Activated T-helper 17 cell treated with anti-CD3 and anti-CD28 coated beads, Interleukin-2, amount 50 U/mL, for 72 hours (primary cell): Measurements from ENCODE around the gene CCDC187. TPM values are rescaled to one million over a fixed set of nuclear protein-coding genes. Genes with fewer than 3 reads are reported as not detected.
A peak's percentile ranks its signal among the peaks of the same experiment; 100 is the strongest.

ENCODE experiments used
- ATAC-seq: fragments of 150-1000 bp; cut with Tn5 transposase; replicated peaks from 2 replicates; pipeline ENCODE4 v1.10.0; 2021; ENCODE audit warnings: mild to moderate bottlenecking, moderate library complexity
- H3K27ac Mint-ChIP-seq: one replicate; pipeline ENCODE4 v1.8.0; 2022; ENCODE audit warnings: mixed read lengths
- H3K27me3 Mint-ChIP-seq: one replicate; pipeline ENCODE4 v1.8.0; 2022; ENCODE audit warnings: mixed read lengths
- H3K36me3 Mint-ChIP-seq: one replicate; pipeline ENCODE4 v1.8.0; 2022; ENCODE audit warnings: low read depth, mild to moderate bottlenecking, mixed read lengths
- H3K4me1 Mint-ChIP-seq: one replicate; pipeline ENCODE4 v1.8.0; 2022; ENCODE audit warnings: mixed read lengths
- H3K4me3 Mint-ChIP-seq: one replicate; pipeline ENCODE4 v1.8.0; 2022; ENCODE audit warnings: mild to moderate bottlenecking, mixed read lengths
- H3K9me3 Mint-ChIP-seq: one replicate; pipeline ENCODE4 v1.8.0; 2022; ENCODE audit warnings: mixed read lengths
- total RNA-seq, 2 donors: library from RNA; stranded (reverse); gene quantifications; one replicate each; pipeline ENCODE4 v1.2.3, GENCODE V29; 2022

CCDC187 gene
- total RNA-seq, 2 donors from 2014 or later, result 0.02 TPM; not detected in 1

- Mint-ChIP-seq H3K27me3 (peaks cover 3% of the 10 kb centered on the region), H3K9me3 (no peaks in the 10 kb centered on the region), H3K27ac (no peak overlapping the region), H3K4me3 (no peak overlapping the region), H3K4me1 (no peaks in the 10 kb centered on the region), H3K36me3 (no peaks in the 10 kb centered on the region)
- ATAC-seq, result peak; percentile 40
Observed at GRCh38 chr9:136306211-136307208, 2.6 kb upstream of the CCDC187 start.

- ATAC-seq, result peak; percentile 13
- no peaks in the 10 kb centered on the region for H3K4me1 Mint-ChIP-seq
- H3K27me3 Mint-ChIP-seq, result peaks cover 3% of the 10 kb centered on the region
- no peak overlapping the region for H3K4me3 Mint-ChIP-seq
- no peak overlapping the region for H3K27ac Mint-ChIP-seq
- no peaks in the 10 kb centered on the region for H3K9me3 Mint-ChIP-seq
- no peaks in the 10 kb centered on the region for H3K36me3 Mint-ChIP-seq
Observed at GRCh38 chr9:136305804-136306203, 1.9 kb upstream of the CCDC187 start.

GRCh38 chr9:136304981-136305380, 1.1 kb upstream of the CCDC187 start:
- Mint-ChIP-seq H3K36me3 (no peaks in the 10 kb centered on the region), H3K27me3 (peaks cover 3% of the 10 kb centered on the region), H3K27ac (no peak overlapping the region), H3K4me1 (no peaks in the 10 kb centered on the region), H3K4me3 (no peak overlapping the region), H3K9me3 (no peaks in the 10 kb centered on the region)
- ATAC-seq, result no peak

GRCh38 chr9:136304456-136304855, 562 bp upstream of the CCDC187 start:
- no peaks in the 10 kb centered on the region for H3K9me3 Mint-ChIP-seq
- H3K4me1 Mint-ChIP-seq, result no peaks in the 10 kb centered on the region
- peaks cover 3% of the 10 kb centered on the region for H3K27me3 Mint-ChIP-seq
- H3K4me3 Mint-ChIP-seq, result no peak overlapping the region
- ATAC-seq, result no peak
- no peaks in the 10 kb centered on the region for H3K36me3 Mint-ChIP-seq
- H3K27ac Mint-ChIP-seq, result no peak overlapping the region

DNA sequence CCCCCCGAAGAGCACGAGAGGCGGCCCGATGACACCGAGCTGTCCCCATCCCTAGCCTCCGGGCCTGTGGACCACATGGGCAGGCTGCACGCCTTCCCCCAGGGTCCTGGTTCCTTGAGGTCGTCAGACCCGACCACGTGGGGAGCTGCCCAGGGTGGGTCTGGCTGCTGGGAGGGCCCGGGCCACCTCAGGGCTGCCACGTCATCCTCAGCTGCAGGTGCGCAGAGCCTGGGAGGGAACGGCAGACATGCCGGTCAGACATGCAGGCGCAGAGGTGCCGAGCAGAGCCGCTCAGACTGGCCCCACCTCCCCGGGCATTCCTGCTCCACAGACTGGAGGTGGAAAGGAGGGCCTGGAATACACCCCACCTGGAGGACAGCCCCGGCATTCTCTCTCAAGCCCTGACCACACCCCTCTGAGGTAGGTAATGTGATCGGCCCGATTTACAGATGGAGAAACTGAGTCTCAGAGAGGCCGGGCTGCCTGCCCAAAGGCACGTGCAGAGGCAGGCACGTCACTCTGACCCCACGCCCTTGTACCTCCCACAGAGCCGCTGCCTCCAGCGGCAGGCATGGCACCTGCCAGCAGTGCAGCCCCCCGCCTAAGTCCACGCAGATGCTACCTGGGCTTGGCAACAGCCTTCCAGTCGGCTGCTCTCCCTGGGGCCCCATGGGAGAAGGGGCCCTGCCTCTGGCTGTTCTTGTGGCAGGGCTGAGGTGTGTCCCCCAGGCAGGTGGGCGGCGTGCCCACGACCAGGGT, 649 bp downstream of the CCDC187 start:
- Mint-ChIP-seq H3K36me3 (no peaks in the 10 kb centered on the region), H3K4me1 (no peaks in the 10 kb centered on the region), H3K4me3 (no peak overlapping the region), H3K27ac (no peak overlapping the region), H3K27me3 (peaks cover 3% of the 10 kb centered on the region), H3K9me3 (no peaks in the 10 kb centered on the region)
- no peak for ATAC-seq

DNA sequence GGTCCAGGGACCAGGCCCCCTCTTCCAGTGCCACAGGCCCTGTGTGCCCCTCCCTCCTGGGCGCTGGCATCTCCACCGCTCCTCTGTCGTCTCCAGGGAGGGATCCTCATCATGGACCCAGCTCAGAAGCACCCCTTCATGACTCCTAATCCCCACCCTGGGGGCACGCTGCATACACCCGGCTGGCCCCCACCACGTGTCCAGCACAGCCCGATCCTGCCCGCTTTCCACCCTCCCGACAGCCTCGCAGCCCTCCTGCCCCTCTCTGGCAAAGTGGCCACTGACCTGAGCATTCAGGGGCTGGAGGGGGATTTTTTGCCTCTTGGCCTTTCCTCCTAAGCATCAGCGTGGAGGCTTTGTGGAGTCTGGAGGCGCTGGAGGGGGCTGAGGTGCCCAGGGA, 1.4 kb downstream of the CCDC187 start:
- no peaks in the 10 kb centered on the region for H3K36me3 Mint-ChIP-seq
- no peak for ATAC-seq
- H3K9me3 Mint-ChIP-seq, result no peaks in the 10 kb centered on the region
- H3K27ac Mint-ChIP-seq, result no peak overlapping the region
- no peak overlapping the region for H3K4me3 Mint-ChIP-seq
- H3K4me1 Mint-ChIP-seq, result no peaks in the 10 kb centered on the region
- H3K27me3 Mint-ChIP-seq, result peaks cover 3% of the 10 kb centered on the region

DNA sequence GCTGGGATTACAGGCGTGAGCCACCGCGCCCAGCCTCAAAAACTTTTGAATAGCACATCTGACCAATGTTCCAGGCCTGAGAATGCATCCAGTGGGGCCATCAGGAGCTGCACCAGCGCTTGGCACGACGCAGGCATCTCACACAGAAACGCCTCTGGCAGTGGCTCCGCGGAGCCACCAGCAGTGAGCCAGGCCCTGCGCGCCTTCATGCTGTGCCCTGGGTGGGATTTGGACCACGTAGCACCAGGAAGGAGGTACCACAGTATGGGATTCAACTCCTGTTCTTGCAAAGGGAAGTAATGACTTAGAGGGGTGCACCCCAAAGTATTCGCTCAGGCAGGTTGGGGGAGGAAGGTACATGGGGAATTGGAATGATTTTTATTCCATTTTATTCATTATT, 3.0 kb downstream of the CCDC187 start:
- ATAC-seq, result no peak
- H3K4me1 Mint-ChIP-seq, result no peaks in the 10 kb centered on the region

GRCh38 chr9:136300016-136300545, 3.8 kb downstream of the CCDC187 start:
- Mint-ChIP-seq H3K27ac (no peak overlapping the region), H3K36me3 (no peaks in the 10 kb centered on the region), H3K27me3 (no peaks in the 10 kb centered on the region), H3K9me3 (no peaks in the 10 kb centered on the region), H3K4me1 (no peaks in the 10 kb centered on the region), H3K4me3 (no peak overlapping the region)
- ATAC-seq, result no peak

More for the DNA sequence above, 3.0 kb downstream of the CCDC187 start:
- Mint-ChIP-seq H3K4me3 (no peak overlapping the region), H3K9me3 (no peaks in the 10 kb centered on the region), H3K27me3 (no peaks in the 10 kb centered on the region), H3K36me3 (no peaks in the 10 kb centered on the region), H3K27ac (no peak overlapping the region)

- Mint-ChIP-seq H3K4me3 (no peak overlapping the region), H3K27me3 (no peaks in the 10 kb centered on the region), H3K36me3 (no peaks in the 10 kb centered on the region), H3K9me3 (no peaks in the 10 kb centered on the region), H3K4me1 (no peaks in the 10 kb centered on the region), H3K27ac (no peak overlapping the region)
- ATAC-seq, result no peak
Observed at GRCh38 chr9:136299541-136299940, 4.4 kb downstream of the CCDC187 start.

DNA sequence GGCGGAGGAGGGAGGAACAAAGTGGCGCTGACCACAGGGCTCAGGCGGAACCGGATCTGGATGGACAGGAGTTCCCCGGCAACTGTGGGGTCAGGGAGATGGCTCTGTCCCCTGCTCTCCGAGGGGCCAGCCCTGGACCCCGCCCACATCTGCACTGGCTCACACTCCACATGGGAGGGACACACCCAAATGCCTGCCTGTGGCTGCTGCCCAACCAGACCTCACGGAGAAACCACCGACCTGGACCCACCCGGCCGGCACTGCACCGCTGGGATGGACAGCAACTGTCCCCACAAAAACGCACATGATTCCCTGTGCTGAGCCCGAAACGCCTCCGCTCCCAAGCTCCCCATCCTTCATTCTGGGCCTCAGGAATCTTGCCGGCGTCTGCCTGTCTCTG, 4.8 kb downstream of the CCDC187 start:
- H3K36me3 Mint-ChIP-seq, result no peaks in the 10 kb centered on the region
- no peak overlapping the region for H3K27ac Mint-ChIP-seq
- no peak for ATAC-seq
- H3K4me1 Mint-ChIP-seq, result no peaks in the 10 kb centered on the region
- no peak overlapping the region for H3K4me3 Mint-ChIP-seq
- H3K27me3 Mint-ChIP-seq, result no peaks in the 10 kb centered on the region
- no peaks in the 10 kb centered on the region for H3K9me3 Mint-ChIP-seq

- Mint-ChIP-seq H3K9me3 (no peaks in the 10 kb centered on the region), H3K4me3 (no peak overlapping the region), H3K4me1 (no peaks in the 10 kb centered on the region), H3K36me3 (no peaks in the 10 kb centered on the region), H3K27me3 (no peaks in the 10 kb centered on the region), H3K27ac (no peak overlapping the region)
- no peak for ATAC-seq
Observed at GRCh38 chr9:136297766-136298735, 5.8 kb downstream of the CCDC187 start.

DNA sequence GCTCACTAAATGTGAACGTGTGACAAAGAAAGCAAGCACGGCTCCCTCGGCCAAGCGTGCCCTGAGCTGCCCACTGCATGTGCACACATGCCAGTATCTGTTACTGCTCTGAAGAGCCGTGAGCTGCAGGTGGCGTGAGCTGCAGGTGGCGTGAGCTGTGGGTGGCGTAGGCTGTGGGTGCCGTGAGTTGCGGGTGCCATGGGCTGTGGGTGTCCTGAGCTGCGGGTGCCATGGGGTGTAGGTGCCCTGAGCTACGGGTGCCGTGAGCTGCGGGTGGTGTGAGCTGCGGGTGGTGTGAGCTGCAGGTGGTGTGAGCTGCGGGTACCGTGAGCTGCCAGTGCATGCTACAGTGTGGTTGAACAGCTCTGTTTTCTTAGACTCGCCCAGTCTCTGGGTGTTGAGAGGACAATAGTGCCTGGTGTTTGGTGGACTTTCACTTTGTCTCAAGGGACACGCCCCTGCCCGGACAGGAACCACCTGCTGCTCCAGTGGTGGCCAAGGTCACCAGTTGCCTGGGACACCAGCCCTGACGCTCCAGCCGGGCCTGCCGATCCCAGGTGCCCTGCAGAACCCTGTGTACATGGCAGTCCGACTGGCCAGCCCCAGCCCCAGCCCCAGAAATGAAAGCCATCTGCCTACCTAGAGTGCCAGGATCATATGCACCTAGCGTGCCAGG, 6.7 kb downstream of the CCDC187 start:
- Mint-ChIP-seq H3K4me3 (no peak overlapping the region), H3K4me1 (no peaks in the 10 kb centered on the region), H3K27me3 (no peaks in the 10 kb centered on the region), H3K27ac (no peak overlapping the region), H3K36me3 (no peaks in the 10 kb centered on the region), H3K9me3 (no peaks in the 10 kb centered on the region)
- ATAC-seq, result no peak

DNA sequence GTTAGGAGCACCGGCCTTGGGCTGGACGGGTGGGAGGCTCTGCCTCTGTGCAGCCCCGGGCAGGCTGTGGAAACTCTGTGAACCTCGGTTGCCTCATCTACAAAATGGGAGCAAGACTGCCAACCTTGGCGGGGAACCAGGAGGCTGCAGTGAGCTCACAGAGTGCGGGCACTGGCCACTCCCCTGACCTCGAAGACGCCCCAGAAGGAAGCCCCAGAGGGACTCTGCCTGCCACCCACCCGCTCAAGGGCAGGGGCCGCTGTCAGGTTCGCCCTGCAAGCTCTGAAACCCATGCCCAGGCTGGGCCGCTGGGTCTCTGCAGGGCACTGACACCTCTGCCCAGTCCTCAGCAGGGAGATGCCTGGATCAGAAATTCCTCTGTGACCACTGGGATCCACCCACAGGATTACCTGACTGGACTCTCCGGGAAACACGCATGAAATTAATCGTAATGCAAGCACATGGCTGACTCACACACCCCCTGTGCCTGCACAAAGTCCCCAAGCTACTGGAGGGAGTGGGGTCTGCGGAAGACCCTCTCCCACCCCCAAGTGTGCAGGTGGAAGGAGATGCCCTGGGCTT, 7.4 kb downstream of the CCDC187 start:
- Mint-ChIP-seq H3K36me3 (no peaks in the 10 kb centered on the region), H3K4me3 (no peak overlapping the region), H3K27ac (no peak overlapping the region), H3K27me3 (no peaks in the 10 kb centered on the region), H3K4me1 (no peaks in the 10 kb centered on the region), H3K9me3 (no peaks in the 10 kb centered on the region)
- no peak for ATAC-seq
